GM12878 (cell line): ENCODE measurements around the gene IL22RA2.
"Not testable (repeated sequence)": the region's sequence is repeated elsewhere in the genome, so short reads cannot be mapped to it uniquely, and the experiment has no call there.

Experiments
- GABPA ChIP-seq: IDR thresholded peaks from 2 replicates; pipeline ENCODE4 v1.6.1; 2014; ENCODE audit warnings: antibody characterized with exemption, low read depth, mild to moderate bottlenecking, inconsistent platforms
- MXI1 ChIP-seq: fragments of 150-350 bp; IDR thresholded peaks from 2 replicates; pipeline ENCODE4 v1.6.1; 2011; ENCODE audit warnings: low read depth, mild to moderate bottlenecking, inconsistent platforms, low read length, improper control_type of control experiment
- ZNF217 ChIP-seq: fragments of 450-650 bp; IDR thresholded peaks from 2 replicates; pipeline ENCODE4 v1.6.1; 2017; ENCODE audit warnings: antibody characterized with exemption, mild to moderate bottlenecking
- ZNF274 ChIP-seq: IDR thresholded peaks from one replicate; pipeline ENCODE4 v1.8.0; 2011; ENCODE audit not compliant: insufficient read length, insufficient read depth
- TF ChIP-seq, protein P1 (sequence below): IDR thresholded peaks from 2 replicates; pipeline ENCODE4 v1.6.1; 2011; ENCODE audit warnings: low read depth, low read length, improper control_type of control experiment, borderline replicate concordance
- TF ChIP-seq, protein P2 (sequence below), 3 experiments: IDR thresholded peaks in 2 of 3; conservative IDR thresholded peaks in 1 of 3; 2 replicates each; pipeline ENCODE4 v1.5.1; 2011; ENCODE audit warnings: low read depth in 3 of 3, low read length in 3 of 3, mild to moderate bottlenecking in 3 of 3, control low read depth in 2 of 3, moderate library complexity in 2 of 3, inconsistent platforms in 1 of 3, mixed read lengths in 1 of 3; ENCODE audit not compliant: control insufficient read depth in 2 of 3, insufficient read depth in 1 of 3; ENCODE audit errors: extremely low read depth in 1 of 3

DNA sequence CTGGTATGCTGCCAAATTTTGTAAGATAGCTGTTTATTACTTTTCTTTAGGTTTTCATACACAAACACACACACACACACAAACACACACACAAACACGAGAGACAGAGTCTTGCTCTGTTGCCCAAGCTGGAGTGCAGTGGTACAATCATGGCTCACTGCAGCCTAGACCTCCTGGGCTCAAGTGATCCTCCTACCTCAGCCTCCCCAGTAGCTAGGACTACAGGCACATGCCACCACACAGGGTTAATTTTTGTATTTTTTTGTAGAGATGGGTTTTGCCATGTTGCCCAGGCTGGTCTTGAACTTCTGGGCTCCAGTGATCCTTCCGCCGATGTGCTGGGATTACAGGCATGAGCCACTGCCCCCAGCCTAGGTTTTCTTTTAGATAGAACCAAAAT lies 42.2 kb upstream of the IL22RA2 start:
- TF ChIP-seq ZNF217, MXI1, GABPA, ZNF274: not testable (repeated sequence)
- TF ChIP-seq, protein P1, sequence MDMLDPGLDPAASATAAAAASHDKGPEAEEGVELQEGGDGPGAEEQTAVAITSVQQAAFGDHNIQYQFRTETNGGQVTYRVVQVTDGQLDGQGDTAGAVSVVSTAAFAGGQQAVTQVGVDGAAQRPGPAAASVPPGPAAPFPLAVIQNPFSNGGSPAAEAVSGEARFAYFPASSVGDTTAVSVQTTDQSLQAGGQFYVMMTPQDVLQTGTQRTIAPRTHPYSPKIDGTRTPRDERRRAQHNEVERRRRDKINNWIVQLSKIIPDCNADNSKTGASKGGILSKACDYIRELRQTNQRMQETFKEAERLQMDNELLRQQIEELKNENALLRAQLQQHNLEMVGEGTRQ, result not testable (repeated sequence)
- TF ChIP-seq, protein P2, sequence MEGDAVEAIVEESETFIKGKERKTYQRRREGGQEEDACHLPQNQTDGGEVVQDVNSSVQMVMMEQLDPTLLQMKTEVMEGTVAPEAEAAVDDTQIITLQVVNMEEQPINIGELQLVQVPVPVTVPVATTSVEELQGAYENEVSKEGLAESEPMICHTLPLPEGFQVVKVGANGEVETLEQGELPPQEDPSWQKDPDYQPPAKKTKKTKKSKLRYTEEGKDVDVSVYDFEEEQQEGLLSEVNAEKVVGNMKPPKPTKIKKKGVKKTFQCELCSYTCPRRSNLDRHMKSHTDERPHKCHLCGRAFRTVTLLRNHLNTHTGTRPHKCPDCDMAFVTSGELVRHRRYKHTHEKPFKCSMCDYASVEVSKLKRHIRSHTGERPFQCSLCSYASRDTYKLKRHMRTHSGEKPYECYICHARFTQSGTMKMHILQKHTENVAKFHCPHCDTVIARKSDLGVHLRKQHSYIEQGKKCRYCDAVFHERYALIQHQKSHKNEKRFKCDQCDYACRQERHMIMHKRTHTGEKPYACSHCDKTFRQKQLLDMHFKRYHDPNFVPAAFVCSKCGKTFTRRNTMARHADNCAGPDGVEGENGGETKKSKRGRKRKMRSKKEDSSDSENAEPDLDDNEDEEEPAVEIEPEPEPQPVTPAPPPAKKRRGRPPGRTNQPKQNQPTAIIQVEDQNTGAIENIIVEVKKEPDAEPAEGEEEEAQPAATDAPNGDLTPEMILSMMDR (IDR thresholded peaks at IDR 0.05 in 2 of 3, conservative IDR thresholded peaks at IDR 0.05 in 1 of 3; ENCODE audit: control insufficient read depth in 2 of 3, extremely low read depth in 1 of 3, insufficient read depth in 1 of 3, low read depth in 3 of 3, low read length in 3 of 3), result not testable (repeated sequence)
